Measurements from ENCODE around the gene PBX4. TPM values are rescaled to one million over a fixed set of nuclear protein-coding genes. Genes with fewer than 3 reads are reported as not detected.

Gene PBX4
- total RNA-seq, 1 donor from 2014 or later = 0.93 TPM

DNA sequence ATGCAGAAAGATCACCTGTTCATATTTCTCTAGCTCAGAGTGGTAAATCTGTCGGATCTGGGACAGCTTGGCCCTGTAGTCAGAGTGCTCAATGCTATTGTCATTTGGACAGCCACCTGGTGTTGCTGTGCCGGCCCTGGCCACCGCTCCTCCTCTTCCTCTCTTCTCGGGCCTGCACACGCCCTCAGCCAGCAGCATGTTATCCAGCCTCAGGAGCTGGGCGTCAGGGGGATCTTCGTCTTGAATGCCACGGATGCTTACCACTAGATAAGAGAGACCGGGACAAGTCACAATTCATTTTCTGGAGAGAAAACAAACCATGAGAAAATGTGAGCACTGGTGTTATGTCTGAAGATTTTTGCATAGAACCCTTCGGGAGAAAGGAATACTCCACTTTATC, 47.9 kb downstream of the PBX4 start:
- H3K36me3 Mint-ChIP-seq (ENCODE audit: low read depth, unreplicated experiment) = peaks cover 7% of the 10 kb centered on the region
- FAIRE-seq = no peak
- DNase-seq (ENCODE audit: low read depth) = no peak
- H3K4me2 ChIP-seq (ENCODE audit: low read length) = no peak overlapping the region
- H4K20me1 ChIP-seq (ENCODE audit: insufficient read depth, low read length) = no peaks in the 10 kb centered on the region
- no peak for TF ChIP-seq EZH2 (IDR thresholded peaks at IDR 0.05; ENCODE audit: insufficient read depth, low read length)
- TF ChIP-seq, protein P1, sequence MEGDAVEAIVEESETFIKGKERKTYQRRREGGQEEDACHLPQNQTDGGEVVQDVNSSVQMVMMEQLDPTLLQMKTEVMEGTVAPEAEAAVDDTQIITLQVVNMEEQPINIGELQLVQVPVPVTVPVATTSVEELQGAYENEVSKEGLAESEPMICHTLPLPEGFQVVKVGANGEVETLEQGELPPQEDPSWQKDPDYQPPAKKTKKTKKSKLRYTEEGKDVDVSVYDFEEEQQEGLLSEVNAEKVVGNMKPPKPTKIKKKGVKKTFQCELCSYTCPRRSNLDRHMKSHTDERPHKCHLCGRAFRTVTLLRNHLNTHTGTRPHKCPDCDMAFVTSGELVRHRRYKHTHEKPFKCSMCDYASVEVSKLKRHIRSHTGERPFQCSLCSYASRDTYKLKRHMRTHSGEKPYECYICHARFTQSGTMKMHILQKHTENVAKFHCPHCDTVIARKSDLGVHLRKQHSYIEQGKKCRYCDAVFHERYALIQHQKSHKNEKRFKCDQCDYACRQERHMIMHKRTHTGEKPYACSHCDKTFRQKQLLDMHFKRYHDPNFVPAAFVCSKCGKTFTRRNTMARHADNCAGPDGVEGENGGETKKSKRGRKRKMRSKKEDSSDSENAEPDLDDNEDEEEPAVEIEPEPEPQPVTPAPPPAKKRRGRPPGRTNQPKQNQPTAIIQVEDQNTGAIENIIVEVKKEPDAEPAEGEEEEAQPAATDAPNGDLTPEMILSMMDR (IDR thresholded peaks at IDR 0.05; ENCODE audit: insufficient read depth, low read depth, low read length) = no peak
- peaks cover 12% of the 10 kb centered on the region for H3K9me3 Mint-ChIP-seq (ENCODE audit: unreplicated experiment)
- no peak overlapping the region for H3K4me3 Mint-ChIP-seq (ENCODE audit: unreplicated experiment)
- peaks cover 2% of the 10 kb centered on the region for H3K4me1 Mint-ChIP-seq (ENCODE audit: low read depth, unreplicated experiment)
- peaks cover 4% of the 10 kb centered on the region for H3K4me1 ChIP-seq (ENCODE audit: insufficient read depth, low read length)
- no peaks in the 10 kb centered on the region for H3K79me2 ChIP-seq (ENCODE audit: insufficient read depth, low read length)
- no peaks in the 10 kb centered on the region for H3K9me3 ChIP-seq (ENCODE audit: insufficient read depth, low read depth, low read length)
- no peaks in the 10 kb centered on the region for H3K36me3 ChIP-seq (ENCODE audit: insufficient read depth, low read length)
- H3K27me3 ChIP-seq (ENCODE audit: insufficient read depth, low read length) = no peaks in the 10 kb centered on the region
- no peak overlapping the region for H3K27ac Mint-ChIP-seq (ENCODE audit: unreplicated experiment)
- no peak overlapping the region for H3K27ac ChIP-seq (ENCODE audit: low read depth, low read length)
- peaks cover 9% of the 10 kb centered on the region for H3K27me3 Mint-ChIP-seq (ENCODE audit: low read depth, unreplicated experiment)
- H3K9ac ChIP-seq (ENCODE audit: low read length) = no peak overlapping the region
- H2AFZ ChIP-seq (ENCODE audit: low read depth, low read length) = no peak overlapping the region
- no peak overlapping the region for H3K4me3 ChIP-seq (ENCODE audit: insufficient read depth, low read depth, low read length)

- Histone ChIP-seq H3K4me2 (ENCODE audit: low read length) (no peak overlapping the region), H2AFZ (ENCODE audit: low read depth, low read length) (no peak overlapping the region), H4K20me1 (ENCODE audit: insufficient read depth, low read length) (no peaks in the 10 kb centered on the region), H3K4me3 (ENCODE audit: insufficient read depth, low read depth, low read length) (no peak overlapping the region), H3K9me3 (ENCODE audit: insufficient read depth, low read depth, low read length) (no peaks in the 10 kb centered on the region), H3K36me3 (ENCODE audit: insufficient read depth, low read length) (no peaks in the 10 kb centered on the region), H3K79me2 (ENCODE audit: insufficient read depth, low read length) (no peaks in the 10 kb centered on the region), H3K4me1 (ENCODE audit: insufficient read depth, low read length) (peaks cover 4% of the 10 kb centered on the region), H3K27ac (ENCODE audit: low read depth, low read length) (no peak overlapping the region), H3K27me3 (ENCODE audit: insufficient read depth, low read length) (no peaks in the 10 kb centered on the region), H3K9ac (ENCODE audit: low read length) (no peak overlapping the region)
- H3K36me3 Mint-ChIP-seq (ENCODE audit: low read depth, unreplicated experiment) = peaks cover 9% of the 10 kb centered on the region
- H3K27me3 Mint-ChIP-seq (ENCODE audit: low read depth, unreplicated experiment) = peaks cover 6% of the 10 kb centered on the region
- TF ChIP-seq, protein P1 (IDR thresholded peaks at IDR 0.05; ENCODE audit: insufficient read depth, low read depth, low read length) = no peak
- no peak for TF ChIP-seq EZH2 (IDR thresholded peaks at IDR 0.05; ENCODE audit: insufficient read depth, low read length)
- FAIRE-seq (no peak), DNase-seq (ENCODE audit: low read depth) (peak; percentile 59)
- no peak overlapping the region for H3K4me3 Mint-ChIP-seq (ENCODE audit: unreplicated experiment)
- peaks cover 12% of the 10 kb centered on the region for H3K9me3 Mint-ChIP-seq (ENCODE audit: unreplicated experiment)
- H3K27ac Mint-ChIP-seq (ENCODE audit: unreplicated experiment) = no peak overlapping the region
- peaks cover 2% of the 10 kb centered on the region for H3K4me1 Mint-ChIP-seq (ENCODE audit: low read depth, unreplicated experiment)
These were observed 49.4 kb downstream of the PBX4 start for GRCh38 chr19:19568802-19569756.

DNA sequence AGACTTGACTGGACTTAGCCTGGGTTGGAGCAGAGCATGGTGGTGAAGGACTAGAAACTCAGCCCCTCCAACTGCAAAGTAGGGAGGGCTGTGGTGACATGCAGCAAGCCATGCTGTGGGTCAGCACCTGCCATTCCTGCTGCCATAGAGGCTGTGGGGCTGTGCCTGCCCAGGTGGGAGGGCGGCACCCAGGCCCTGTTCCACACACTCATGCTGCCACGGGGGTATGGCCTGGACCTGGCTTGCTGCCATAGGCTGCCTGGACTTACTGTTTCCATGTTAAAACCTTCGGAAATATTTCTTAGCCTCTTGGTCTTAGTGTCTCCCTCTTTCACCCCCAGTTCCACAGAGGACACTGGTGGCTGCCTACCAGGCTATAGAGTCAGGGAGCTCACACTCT, 51.1 kb downstream of the PBX4 start:
- Histone ChIP-seq H4K20me1 (ENCODE audit: insufficient read depth, low read length) (no peaks in the 10 kb centered on the region), H3K4me1 (ENCODE audit: insufficient read depth, low read length) (peaks cover 4% of the 10 kb centered on the region), H3K27ac (ENCODE audit: low read depth, low read length) (no peak overlapping the region), H3K36me3 (ENCODE audit: insufficient read depth, low read length) (no peaks in the 10 kb centered on the region), H3K4me3 (ENCODE audit: insufficient read depth, low read depth, low read length) (no peak overlapping the region), H3K9ac (ENCODE audit: low read length) (no peak overlapping the region), H2AFZ (ENCODE audit: low read depth, low read length) (no peak overlapping the region), H3K27me3 (ENCODE audit: insufficient read depth, low read length) (no peaks in the 10 kb centered on the region), H3K79me2 (ENCODE audit: insufficient read depth, low read length) (no peaks in the 10 kb centered on the region), H3K4me2 (ENCODE audit: low read length) (no peak overlapping the region), H3K9me3 (ENCODE audit: insufficient read depth, low read depth, low read length) (no peaks in the 10 kb centered on the region)
- TF ChIP-seq, protein P1 (IDR thresholded peaks at IDR 0.05; ENCODE audit: insufficient read depth, low read depth, low read length) = no peak
- no peak for TF ChIP-seq EZH2 (IDR thresholded peaks at IDR 0.05; ENCODE audit: insufficient read depth, low read length)
- Mint-ChIP-seq H3K27me3 (ENCODE audit: low read depth, unreplicated experiment) (peaks cover 8% of the 10 kb centered on the region), H3K9me3 (ENCODE audit: unreplicated experiment) (peaks cover 12% of the 10 kb centered on the region), H3K27ac (ENCODE audit: unreplicated experiment) (no peak overlapping the region), H3K4me3 (ENCODE audit: unreplicated experiment) (no peak overlapping the region), H3K36me3 (ENCODE audit: low read depth, unreplicated experiment) (peaks cover 9% of the 10 kb centered on the region), H3K4me1 (ENCODE audit: low read depth, unreplicated experiment) (peaks cover 2% of the 10 kb centered on the region)
- no peak for FAIRE-seq
- no peak for DNase-seq (ENCODE audit: low read depth)

All from astrocyte (in vitro differentiated cells and primary cell).